GM18861 (cell line): ENCODE measurements around the gene RFX8.
"Not testable (repeated sequence)": the region's sequence is repeated elsewhere in the genome, so short reads cannot be mapped to it uniquely, and the experiment has no call there.

Source experiments
- ATAC-seq: cut with Tn5 transposase; IDR thresholded peaks from one replicate; pipeline ENCODE4 v1.9.1; 2021; ENCODE audit not compliant: unreplicated experiment

RFX8 gene

DNA sequence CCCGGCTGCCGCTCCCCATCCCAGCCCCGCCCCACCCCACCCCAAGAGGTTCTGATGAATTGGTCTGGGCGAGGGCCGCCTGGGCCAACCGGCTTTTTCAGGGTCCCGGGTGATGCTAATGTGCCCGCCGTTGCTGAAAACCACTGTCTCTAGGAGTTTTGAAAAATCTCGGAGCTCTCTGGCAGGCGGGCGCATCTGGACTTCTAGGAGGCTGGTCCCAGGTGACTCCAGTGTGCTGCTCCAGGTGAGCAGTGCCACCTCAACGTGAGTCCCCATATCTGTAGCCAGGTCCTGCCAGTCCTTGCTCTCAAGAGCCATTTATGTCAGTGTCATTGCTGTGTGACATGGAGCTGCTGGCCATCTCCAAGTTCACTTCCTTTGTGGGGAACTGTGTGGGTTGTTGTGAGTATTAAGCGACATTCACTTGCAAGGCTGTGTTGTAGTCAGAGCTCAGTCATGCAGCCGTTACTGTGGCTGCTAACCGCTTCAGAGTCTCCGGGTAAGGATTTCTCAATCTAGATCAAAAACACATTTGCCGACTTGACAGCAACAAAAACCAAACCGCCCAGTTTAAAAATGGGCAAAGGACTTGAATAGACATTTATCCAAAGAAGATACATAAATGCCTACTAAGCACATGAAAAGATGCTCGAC lies at the start of gene RFX8:
Gene RFX8 (minus strand): TSS at position 382 of the 654 bp plus-strand sequence. CDS start 8,264 bp downstream, outside the sequence.
- no peak for ATAC-seq

DNA sequence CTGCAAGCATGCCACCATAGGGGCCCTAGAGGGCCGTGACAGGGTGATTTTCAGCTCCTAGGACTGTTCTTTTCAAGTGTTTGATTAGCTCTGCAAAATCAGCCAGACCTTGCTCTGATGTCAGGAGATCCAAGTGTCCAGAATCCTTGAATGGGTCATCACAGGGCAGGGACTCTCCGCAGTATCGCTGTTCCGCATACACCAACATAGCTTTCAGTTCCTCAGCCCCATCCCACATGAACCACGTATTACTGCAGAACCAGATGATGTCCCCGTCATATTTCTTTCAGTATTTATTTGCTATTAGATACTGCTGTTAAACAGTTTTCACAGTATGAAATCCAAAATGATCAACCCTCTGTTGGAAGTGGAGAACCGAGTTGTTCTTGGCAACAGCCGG lies 46.6 kb upstream of the RFX8 start:
- no peak for ATAC-seq

DNA sequence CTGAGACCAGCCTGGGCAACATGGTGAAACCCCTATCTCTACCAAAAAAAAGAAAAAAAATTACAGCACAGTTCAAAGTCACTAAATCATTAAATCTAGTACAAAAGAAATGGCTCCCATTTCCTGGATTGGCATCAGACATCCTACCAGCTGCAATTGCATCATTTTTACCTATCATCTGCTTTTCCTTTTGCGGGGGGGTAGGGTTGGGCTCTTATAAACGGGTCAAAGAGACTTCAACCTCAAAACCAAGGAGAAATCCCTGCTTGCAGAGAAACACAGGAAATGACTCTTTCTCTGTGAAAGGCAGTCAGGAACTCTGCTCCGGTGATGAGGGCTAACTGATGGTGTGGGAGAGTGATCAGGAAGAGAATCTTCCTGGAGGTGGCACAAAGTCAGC lies 45.3 kb upstream of the RFX8 start:
- no peak for ATAC-seq

DNA sequence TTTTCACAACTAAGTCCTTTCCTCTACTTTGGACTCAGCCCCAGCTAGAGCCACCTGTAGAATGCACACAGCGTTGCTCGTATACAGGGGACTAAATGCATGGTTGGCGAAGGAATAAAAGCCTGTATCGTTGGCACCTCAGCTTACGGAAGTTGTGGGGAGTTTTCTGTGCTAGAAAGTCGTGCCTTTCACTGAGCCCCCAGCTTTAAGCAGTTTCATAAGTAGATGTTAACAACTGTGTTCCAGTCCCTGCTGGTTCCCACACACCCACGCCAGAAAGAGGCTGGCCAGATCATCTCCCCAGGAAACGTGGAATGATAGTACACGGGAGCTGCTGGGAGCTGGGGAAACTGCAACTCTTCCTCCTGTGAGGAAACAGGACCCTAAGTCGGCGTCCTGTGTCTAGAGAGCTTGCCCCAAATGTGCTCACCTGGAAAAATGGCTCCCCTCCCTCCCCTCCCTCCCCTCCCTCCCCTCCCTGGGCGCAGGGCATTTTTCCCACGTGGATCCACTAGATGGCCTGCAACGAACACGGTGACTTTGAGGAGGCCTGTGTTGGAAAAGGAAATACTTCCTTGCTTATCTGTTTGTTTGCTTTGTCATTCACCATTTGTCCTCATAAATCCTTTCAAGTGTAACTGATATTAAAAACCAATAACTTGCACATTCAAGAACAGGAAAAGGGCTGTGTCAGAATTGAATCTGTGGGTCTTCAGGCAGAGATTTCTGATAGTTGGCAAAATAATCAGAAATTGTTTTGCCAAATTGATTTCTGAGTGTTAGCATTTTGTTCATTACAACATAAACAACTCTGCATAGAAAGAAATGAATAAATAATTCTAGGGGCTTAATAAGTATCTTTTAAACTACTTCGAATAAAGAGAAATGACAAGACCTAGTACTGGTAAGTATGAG lies 43.9 kb upstream of the RFX8 start:
- no peak for ATAC-seq

DNA sequence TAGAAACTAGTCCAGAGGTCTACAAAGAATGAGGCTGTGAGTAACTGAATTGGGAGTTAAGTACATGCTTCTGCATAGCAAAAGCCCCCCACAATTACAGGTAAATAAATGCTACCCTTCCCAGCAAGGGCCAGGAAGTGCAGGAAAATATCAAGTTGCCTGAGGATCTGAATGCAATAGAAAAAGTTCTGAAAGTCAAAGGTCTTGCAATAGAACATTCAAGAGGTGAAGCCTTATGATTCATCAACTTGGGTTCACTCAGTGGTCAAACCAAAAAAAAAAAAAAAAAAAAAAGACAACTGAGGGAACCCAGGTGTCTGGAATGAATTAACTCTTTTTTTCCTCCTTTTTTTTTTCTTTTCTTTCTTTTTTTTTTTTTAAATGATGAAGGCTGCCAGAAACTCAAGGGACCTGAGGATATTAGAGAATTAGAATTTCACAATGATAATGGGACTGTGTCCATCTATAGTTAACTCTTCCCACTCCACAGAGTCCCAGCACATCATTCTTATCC lies 42.9 kb upstream of the RFX8 start:
- no peak for ATAC-seq

DNA sequence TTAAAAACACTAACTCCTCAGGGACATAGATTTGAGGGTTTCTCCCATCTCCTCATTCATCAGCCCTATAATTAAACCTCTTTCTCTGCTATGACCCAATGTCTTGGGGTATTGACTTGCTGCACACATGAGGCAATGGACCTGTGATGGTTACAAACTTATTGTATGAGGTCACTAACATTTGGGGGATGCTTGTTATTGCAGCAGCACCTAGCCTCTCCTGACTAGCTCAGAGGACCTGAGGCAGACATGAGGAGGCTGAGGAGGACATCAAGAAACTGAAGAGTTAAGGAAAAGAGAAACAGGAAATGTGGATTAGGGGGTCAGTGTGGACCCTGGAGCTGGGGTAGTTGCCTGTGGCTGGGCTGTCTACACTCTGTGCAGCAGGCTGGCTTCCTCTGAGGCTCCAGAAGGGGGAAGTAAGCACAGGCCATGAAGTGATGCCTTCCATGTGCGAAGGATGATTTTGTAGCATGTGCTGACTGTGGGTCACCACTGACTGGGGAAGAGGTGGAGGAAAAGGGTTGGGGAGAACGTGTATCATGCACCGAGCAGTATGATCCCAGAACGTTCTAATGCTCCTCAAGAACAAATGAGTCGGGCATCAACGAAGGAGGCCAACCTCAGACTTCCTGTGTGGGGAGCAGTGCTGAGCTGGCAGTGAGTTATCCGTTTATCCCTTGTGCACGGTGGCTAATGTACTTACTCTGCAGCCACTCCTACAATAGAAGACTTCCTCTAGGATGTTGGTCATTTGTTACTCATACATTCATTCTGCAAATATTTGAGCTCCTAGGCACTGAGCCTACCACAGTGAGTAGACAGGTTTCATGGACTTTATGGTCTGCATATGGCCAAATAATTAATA lies 42.1 kb upstream of the RFX8 start:
- ATAC-seq: no peak

DNA sequence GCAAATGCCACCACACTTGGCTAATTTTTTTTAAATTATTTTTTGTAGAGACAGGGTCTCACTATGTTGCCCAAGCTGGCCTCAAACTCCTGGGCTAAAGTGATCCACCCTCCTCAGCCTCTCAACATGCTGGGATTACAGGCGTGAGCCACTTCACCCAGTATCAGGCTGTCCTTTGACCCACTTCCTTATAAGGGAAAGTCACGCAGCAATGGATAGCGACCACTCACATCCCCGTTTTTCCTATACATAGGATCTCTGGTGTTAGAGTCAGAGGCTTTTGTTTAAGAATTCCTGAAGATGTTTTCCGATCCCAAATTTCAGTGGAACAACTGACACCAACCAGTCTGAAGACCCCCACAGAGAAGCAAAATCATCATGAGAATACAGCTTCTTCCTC lies 41.4 kb upstream of the RFX8 start:
- ATAC-seq: no peak

DNA sequence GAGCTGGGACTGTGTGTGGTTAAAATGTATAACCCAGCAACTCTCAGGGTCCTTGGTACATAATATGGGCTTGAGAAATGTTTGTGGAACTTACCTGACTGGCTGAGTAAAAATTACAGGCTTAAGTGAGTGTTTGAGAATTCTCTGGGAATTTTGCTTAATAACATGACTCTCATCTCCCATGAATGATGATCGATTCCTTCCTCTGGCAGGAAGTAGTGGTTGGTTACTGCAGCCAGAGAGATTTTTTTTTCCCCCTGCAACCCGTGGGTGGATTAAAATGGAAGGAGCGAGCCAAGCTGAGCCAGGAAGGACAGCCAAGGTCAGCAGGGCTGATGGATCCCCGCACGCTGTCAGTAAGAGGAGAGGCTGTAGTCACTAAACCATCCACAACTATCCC lies 40.6 kb upstream of the RFX8 start:
- ATAC-seq: no peak

DNA sequence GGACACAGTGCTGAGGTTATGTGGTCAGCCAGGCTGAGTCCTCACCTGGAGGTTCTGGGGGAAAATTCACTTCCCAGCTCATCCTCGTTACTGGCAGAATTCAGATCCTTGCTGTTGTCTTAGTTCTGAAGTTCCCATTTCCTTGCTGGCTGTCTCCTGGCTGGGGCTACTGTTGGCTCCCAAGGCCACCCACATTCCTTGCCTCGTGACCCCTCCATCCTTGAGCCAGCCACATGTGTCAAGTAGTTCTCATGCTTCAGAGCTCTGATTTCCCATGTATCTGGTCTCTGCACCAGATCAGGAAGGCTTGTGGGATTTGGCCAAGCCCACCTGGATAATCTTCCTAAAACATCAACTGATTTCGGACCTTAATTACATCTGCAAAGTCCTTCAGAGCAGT lies 38.1 kb upstream of the RFX8 start:
- ATAC-seq: no peak

DNA sequence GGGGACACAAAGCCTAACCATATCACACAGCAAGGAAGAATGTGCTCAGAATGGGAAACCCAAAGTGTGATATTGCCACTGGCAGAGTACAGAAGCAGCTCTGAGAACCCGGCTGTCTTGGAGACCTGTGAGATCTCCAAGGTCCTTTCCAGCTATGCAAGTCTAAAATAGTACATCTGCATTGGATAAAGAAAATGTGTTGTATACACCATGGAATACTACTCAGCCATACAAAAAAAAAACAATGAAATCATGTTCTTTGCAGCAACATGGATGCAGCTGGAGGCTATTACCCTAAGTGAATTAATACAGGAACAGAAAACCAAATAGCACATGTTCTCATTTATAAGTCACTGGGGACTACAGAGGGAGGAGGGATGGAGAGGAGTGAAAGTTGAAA lies 36.5 kb upstream of the RFX8 start:
- ATAC-seq: no peak

DNA sequence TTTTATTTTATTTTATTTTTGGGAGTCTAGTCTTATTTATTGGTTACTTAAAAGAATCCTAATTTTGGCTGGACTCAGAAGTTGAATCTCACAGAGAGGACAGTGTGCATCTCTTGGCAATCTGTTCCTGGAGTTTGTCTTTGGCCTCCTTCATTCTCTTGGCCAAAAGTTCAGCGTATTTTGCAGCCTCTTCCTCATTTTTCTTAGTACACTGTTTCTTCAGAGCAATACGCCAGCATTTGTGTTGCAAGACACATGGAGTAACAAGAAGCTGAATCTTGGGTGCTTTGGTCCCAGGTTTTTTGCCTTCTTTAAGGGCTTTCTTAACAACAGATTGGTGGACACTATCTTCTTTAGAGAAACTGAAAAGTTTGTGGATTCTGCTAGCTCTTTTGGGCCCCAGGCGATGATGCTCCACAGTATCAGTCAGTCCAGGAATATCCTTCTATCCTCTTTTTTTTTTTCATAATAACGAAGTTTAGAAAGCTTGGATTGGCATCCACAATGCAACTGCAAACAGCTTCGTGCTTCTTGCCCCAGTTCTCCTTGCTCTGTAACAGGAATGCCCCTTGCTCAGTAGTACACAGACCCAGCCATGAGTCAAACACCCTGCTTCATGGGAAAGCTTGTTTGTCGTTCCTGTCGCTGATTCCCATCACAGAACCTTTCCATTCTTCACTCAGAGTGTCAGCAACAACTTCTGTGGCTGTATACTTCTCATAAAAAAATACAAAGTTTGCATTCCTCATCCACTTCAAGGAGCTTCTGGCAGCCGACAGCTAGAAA lies 34.8 kb upstream of the RFX8 start:
- no peak for ATAC-seq

DNA sequence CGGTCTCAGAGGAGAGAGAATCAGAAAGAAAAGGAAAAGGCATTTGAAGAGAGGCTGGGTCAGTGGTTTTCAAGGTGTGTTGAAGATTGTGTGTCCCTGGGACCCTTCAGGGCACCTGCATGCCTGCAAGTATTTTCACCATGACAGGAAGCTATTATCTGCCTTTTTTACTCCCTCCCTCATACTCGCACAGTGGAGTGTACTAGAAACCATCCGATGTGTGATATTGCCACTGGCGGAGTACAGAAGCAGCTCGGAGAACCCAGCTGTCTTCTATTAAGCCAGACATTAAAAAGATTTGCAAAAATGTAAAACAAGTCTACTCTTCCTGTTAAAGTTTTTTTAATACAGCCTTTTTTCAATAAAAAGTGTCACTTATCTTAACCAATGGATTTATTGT lies 33.7 kb upstream of the RFX8 start:
- ATAC-seq: no peak

DNA sequence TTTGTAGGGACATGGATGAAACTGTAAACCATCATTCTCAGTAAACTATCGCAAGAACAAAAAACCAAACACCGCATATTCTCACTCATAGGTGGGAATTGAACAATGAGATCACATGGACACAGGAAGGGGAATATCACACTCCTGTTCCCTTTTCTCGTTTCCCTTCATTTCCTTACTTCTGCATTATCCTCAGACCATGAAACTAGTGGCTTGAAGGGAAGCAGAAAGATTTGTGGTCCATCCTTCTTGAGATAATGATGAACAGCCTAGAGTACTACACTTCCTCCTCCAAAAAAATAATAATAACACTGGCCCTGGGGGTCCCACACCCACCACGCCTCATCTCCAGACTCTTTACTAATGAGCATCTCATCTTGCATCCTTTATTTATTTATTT lies 30.4 kb upstream of the RFX8 start:
- ATAC-seq: not testable (repeated sequence)

DNA sequence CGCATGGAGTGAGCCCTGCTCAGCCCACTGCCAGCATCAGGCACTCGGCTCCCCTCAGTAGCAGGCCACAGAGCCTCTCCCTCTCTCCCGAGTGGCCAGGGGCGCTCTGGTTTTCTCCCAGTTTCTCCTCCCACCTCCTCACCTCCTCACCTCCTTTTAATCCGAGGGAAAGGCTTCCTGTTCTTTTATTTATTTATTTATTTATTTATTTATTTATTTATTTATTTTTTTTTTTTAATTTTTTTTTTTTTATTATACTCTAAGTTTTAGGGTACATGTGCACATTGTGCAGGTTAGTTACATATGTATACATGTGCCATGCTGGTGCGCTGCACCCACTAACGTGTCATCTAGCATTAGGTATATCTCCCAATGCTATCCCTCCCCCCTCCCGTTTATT lies 29.8 kb upstream of the RFX8 start:
- ATAC-seq: not testable (repeated sequence)

DNA sequence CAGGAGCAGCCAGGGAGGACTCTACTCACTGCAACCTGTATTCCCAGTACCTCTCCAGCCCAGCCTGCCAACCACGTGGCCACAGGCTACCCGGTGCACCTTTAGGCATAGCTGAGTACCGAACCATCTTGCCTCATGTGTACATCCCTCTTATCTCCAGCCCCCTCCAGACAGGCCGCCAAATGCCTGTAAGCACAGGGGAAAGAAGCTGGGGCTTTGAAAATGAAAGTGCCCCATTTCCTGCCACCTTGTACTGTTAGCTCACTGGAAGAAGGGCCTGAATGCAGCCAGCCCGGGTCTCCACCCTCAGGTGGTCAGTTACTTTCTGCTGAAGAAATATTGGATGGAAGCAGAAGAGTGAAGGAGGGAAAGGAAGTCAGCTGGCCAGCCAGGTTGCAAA lies 27.2 kb upstream of the RFX8 start:
- ATAC-seq: no peak

DNA sequence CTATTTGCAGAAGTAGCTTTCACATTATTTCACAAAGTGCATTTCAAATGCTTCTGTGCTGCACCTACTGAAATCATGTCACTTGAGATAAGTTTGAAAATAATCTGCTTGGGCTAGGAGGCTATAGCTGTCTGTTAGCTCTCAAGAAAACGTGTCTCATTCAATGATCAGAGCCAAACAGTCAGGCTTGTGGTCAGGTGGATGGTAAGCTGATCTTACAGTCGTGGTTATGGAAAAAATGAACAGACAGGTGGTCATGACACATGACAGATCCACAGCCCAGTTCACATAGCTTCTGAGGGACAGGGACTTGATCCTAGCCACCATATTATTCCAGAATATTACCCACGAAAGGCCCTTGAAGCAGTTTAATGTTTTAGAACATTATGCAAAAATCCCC lies 26.5 kb upstream of the RFX8 start:
- ATAC-seq: no peak

DNA sequence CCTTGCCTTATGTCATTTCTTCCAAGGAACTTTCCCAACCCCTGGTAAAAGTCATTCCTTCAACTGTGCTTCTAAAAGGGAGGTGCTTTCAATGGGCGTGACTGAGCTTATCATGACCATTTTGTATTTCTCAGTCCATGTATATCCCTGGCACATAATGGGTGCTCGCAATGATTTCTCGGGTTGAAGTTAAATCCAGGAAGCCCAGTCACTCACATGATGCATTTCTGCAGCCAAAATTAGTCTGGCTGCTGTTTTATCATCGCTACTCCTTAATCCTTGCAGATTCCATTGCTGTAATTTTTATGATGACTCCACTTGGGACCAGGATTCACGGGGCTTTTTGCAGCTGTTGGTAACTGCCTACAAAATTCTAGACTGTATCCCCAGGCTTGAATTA lies 25.9 kb upstream of the RFX8 start:
- no peak for ATAC-seq

DNA sequence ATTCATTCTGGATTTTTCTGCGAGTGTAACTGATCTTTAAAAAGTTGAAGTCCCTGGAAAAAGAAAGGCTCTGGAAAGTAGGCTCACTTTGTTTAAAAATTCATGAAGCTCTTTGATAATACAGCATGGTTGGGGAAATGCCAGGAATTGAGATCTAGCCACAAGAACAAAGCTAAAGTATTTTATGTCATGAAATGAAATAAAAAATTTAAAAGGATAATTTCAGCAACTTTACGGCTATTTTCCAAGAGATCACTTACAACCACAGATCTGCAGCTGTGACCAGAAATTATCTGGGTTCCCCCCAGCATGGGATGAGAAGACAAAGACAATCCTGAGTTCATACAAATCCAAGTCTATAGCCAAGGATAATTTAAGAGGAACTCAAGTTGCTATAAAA lies 25.3 kb upstream of the RFX8 start:
- ATAC-seq: no peak

DNA sequence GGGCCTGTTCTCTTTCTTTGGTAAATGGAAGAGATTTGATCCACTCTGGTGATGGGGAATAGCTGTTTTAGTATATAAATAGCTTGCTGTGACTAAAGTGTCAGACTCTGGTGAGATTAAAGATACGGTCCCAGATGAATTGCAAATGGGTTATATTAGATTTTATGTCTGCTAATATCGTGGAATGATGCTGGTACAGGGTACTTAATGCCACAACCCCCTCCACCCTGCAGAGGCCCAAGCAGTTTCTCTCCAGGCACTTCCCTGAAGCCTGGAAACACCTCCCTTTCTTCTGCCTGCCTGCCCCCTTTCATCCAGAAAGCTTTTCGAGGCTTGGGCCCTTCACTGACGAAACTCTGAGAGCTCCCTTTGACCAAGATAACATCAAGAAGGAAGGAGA lies 21.4 kb upstream of the RFX8 start:
- no peak for ATAC-seq

DNA sequence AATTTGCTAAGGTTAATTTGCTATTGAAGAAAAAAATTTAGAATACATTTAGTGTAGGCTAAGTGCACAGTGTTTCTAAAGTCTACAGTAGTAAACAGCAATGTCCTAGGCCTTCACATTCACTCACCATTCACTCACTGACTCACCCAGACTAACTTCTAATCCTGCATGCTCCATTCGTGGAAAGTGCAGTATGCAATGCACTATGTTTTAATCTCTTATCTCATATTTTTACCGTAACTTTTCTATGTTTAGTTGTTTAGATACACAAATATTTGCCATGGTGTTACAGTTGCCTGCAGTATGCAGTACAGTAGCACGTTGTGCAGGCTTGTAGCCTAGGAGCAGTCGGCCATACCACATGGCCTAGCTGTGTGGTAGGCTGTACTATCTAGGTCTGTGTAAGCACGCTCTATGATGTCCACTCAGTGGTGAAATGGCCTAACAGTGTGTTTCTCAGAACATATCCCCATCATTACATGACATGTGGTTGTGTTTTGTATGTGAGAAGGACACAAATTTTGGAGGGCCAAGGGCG lies 18.1 kb upstream of the RFX8 start:
- ATAC-seq: no peak
